ENCODE measurements around the gene RELT.

- TF ChIP-seq, protein P1, sequence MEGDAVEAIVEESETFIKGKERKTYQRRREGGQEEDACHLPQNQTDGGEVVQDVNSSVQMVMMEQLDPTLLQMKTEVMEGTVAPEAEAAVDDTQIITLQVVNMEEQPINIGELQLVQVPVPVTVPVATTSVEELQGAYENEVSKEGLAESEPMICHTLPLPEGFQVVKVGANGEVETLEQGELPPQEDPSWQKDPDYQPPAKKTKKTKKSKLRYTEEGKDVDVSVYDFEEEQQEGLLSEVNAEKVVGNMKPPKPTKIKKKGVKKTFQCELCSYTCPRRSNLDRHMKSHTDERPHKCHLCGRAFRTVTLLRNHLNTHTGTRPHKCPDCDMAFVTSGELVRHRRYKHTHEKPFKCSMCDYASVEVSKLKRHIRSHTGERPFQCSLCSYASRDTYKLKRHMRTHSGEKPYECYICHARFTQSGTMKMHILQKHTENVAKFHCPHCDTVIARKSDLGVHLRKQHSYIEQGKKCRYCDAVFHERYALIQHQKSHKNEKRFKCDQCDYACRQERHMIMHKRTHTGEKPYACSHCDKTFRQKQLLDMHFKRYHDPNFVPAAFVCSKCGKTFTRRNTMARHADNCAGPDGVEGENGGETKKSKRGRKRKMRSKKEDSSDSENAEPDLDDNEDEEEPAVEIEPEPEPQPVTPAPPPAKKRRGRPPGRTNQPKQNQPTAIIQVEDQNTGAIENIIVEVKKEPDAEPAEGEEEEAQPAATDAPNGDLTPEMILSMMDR (IDR thresholded peaks at IDR 0.05), result no peak
- no peak for TF ChIP-seq POLR2A (IDR thresholded peaks at IDR 0.05)
These were observed 9.8 kb downstream of the RELT start for GRCh38 chr11:73386016-73386415.

Data from ovary (tissue), 3 donors.